HG03575 (cell line): ENCODE results near the gene VIL1.

Source experiments
- ATAC-seq: cut with Tn5 transposase; IDR thresholded peaks from one replicate; pipeline ENCODE4 v1.9.1; 2021; ENCODE audit not compliant: unreplicated experiment, insufficient number of reproducible peaks, low FRiP score; ENCODE audit errors: extremely low read depth

VIL1 gene

DNA sequence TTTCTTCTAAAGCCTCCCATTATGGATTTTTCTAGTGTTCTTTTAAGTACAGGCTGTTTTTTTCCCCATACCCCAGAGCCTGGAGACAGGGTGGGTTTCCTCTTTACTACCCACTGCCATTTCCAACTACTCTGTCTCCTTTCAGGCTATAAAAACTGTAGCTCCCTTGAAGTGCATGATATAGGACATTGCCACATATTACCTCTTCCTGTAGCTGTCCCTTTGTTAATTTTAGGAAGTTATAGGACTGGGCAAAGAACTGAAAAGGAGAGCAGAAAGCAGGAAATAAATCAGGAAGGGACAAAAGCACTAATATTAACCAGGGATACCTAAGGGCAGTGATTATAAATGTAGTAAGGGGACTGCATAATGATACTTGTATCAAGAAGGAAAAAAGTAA is 54.1 kb downstream of the VIL1 start:
- no peak for ATAC-seq

DNA sequence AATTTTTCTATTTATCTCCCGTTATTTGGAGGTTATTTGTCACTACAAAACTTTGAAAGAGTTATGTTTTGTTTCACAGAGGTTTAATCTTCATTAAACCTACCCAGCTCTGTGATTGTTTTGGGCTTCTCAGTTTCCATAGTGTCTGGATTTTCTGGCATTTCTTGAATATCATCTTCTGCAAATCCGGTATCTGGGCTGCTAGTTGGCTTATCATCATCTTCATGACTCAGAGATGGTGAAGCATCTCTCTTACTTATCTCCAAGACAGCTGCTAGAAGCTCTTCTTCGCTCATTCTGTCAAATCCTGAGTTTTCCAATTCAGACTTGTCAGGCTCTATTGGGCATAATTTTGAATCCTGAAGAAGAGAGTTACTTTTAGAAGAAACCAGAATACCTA is 55.6 kb downstream of the VIL1 start:
- no peak for ATAC-seq

DNA sequence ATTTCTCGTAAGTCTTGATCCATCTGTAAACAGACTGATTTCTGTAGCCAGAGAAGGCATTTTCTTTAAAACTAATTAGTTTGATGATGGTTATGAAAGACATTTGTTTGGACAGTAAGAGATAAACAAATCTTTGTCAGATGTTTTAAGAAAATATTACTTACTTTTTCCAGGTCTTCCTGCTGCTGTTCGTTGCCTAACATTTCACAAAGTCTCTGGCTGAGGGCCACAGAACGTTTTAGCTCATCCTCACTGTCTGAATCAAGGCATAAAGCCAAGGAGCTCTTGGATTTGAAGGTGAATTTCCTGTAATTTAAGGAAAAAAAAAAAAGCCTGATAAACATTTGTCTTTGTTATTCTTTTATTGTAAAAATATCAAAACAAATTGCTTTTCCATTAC is 57.8 kb downstream of the VIL1 start:
- ATAC-seq: no peak

DNA sequence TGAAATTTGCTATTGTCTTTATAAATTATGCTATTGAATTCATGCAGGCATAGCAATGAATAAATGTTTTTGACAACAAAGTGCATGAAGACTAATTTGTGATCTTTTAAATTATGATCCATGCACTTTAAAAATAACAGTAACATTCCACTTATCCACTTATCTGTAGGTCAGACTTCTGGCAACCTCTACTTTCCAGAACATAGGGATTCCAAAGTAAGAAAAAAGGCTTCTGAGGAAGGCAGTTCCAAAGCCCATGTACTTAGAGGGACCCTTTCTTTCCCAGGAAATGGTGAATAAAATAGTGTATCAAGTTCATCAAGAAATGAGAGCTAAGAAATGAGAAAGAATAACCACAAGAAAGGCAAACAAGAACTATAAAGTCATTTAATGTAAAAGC is 58.3 kb downstream of the VIL1 start:
- ATAC-seq: no peak

DNA sequence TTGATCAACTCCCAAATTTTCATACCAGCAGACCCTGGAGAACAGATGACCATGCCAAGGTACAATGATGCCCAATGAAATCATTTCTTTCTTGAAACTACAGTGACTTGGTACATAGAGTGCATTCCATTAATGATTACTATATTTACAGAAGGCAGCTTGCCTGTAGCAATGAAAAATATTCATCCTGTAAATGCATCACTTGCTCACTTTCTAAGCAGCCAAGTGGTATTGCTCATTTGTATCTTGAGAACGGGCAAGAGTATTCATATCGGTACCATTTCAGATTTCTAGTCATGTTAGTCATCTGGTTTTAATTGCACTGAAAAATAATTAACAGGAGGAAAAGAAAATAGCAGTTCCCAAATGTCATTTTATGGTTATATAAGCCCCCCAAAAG is 59.6 kb downstream of the VIL1 start:
- no peak for ATAC-seq

DNA sequence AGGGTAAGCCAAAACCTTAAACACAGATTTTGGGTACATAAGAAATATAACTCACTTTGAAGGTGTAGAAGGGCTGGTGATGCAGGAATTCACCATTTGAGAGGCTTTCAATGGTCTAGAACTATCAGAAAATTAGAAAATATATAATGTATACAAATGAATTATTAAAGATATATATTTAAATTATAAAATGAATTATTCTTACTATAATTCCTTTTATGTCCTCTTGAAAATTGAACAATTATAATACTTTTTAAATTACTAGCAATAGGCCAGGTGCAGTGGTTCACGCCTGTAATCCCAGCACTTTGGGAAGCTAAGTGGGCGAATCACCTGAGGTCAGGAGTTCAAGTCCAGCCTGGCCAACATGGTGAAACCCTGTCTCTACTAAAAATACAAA is 60.7 kb downstream of the VIL1 start:
- no peak for ATAC-seq

DNA sequence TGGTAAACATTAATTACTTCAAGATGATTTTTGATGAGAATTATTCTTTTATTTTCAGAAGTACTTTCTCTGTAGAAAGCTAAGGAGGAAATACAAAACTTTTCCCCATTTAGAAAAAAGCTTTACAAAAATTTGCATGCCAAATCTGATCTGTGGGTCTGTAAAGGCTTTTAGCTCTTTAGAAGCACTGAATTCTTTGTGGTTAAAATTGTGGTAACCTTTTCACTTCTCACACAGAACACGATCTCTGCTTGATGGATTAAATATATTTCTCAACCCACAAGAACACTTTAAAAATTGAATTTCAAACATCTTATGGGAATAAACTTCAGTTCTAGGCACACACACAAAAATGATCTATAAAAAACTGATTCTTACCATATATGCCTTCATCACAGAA is 63.7 kb downstream of the VIL1 start:
- no peak for ATAC-seq

DNA sequence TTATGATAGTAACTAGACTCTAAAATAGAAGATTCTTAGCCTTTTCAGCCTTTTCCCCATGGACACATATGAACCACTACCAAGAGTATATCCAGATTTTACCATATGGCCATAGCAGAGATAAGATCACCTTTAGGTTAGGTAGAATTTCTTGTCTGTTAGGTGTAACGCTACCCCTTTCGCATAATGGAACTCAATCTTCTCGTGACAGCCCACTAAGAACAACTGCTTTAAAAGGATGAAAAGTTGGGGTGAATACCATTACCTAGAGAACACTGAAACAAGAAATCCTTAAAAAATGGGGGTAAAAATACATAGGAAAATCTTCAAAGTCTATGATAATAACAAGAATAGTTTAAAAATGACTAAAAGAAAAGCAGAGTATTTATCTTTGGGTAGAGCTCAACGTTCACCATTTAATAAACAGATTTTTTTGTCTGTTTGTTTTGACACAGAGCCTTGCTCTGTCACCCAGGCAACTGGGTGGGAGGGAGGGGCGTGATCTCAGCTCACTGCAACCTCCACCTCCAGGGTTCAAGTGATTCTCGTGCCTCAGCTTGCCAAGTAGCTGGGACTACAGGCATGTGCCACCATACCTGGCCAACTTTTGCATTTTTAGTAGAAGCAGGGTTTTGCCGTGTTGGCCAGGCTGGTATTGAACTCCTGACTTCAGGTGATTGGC is 67.2 kb downstream of the VIL1 start:
- ATAC-seq: no peak

DNA sequence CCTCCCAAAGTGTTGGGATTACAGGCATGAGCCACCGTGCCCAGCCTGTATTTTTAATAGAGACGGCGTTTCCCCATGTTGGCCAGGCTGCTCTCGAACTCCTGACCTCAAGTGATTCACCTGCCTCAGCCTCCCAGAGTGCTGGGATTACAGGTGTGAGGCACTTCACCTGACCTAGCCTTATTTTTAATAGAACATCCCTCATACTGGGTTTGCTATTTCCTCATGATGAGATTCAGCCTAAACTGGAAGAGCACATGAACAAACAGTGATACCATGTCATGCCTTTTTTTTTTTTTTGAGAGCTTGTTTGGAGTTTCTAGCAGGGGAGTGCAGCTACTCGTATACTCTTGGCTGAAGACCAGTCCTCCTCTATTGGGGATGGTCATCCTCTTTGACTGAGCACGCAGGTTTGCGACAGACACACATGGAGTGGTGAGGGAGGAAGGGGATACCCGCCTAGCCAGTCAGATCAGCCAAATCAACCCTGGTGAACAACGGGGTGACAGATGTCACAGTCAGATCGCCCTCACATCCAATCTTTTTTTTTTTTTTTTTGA is 81.7 kb downstream of the VIL1 start:
- no peak for ATAC-seq

DNA sequence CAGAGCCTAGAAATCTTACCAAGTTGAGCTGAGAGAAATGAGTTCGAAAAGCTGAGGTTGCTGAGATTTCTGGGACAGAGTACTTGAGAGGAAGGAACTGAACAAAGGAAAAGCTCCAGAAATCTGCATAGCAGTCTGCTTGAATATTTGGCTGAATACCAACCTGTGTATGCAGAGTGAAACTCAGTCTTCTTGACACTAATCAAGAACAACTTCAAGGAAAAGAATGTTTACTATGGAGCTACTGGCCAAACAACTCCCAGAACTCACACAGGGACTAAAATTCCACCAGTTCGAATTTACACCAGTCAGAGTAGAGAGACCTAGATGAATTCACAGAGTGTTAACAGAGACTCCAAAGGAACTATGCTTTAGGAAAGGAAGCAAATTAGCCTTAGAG is 82.7 kb downstream of the VIL1 start:
- no peak for ATAC-seq
